ENCODE measurements around the gene CKM. TPM values are rescaled to one million over a fixed set of nuclear protein-coding genes. Genes with fewer than 3 reads are reported as not detected.

Gene CKM
- total RNA-seq, 1 donor from 2014 or later: not detected

Other genes with a start within 250 kb of the CKM start
- gene ZNF296, start 246.4 kb downstream of the CKM start, total RNA-seq: 0.61 TPM
- 18.3 TPM for gene GEMIN7, start 243.6 kb downstream of the CKM start, total RNA-seq
- gene PPP1R37, start 229.7 kb downstream of the CKM start, total RNA-seq: 22.0 TPM
- not detected for gene NKPD1, start 161.9 kb downstream of the CKM start, total RNA-seq
- gene TRAPPC6A, start 144.6 kb downstream of the CKM start, total RNA-seq: 12.3 TPM
- gene BLOC1S3, start 144.1 kb downstream of the CKM start, total RNA-seq: 8.4 TPM
- gene EXOC3L2, start 77.5 kb downstream of the CKM start, total RNA-seq: 4.8 TPM
- gene MARK4, start 71.6 kb downstream of the CKM start, total RNA-seq: 25.9 TPM
- not detected for gene KLC3, start 17.9 kb upstream of the CKM start, total RNA-seq
- 12.3 TPM for gene ERCC2, start 47.7 kb upstream of the CKM start, total RNA-seq
- gene PPP1R13L, start 82.2 kb upstream of the CKM start, total RNA-seq: 17.6 TPM
- 6.7 TPM for gene POLR1G, start 83.8 kb upstream of the CKM start, total RNA-seq
- 82.3 TPM for gene ERCC1, start 101.0 kb upstream of the CKM start, total RNA-seq
- 907 TPM for gene FOSB, start 145.1 kb upstream of the CKM start, total RNA-seq
- 8.3 TPM for gene RTN2, start 174.2 kb upstream of the CKM start, total RNA-seq
- 1.1 TPM for gene PPM1N, start 175.6 kb upstream of the CKM start, total RNA-seq
- gene VASP, start 184.6 kb upstream of the CKM start, total RNA-seq: 104 TPM

Measured in mesenteric fat pad (tissue), 1 donor.